Tibial nerve (tissue), 4 donors: ENCODE results near the gene HID1.

Source experiments
- CTCF ChIP-seq, 5 experiments: fragments of 200-600 bp in 3 of 5; fragments of 450-650 bp in 2 of 5; sonication (generic) in 3 of 5; IDR thresholded peaks; one replicate each; pipeline ENCODE4 v1.5.1; 2016 to 2019; ENCODE audit warnings: antibody characterized with exemption in 5 of 5, mild to moderate bottlenecking in 3 of 5, moderate library complexity in 2 of 5
- EP300 ChIP-seq, 2 donors: sonication (generic); formaldehyde crosslinking; IDR thresholded peaks; one replicate each; pipeline ENCODE4 v1.6.1; 2017; ENCODE audit warnings: antibody characterized with exemption in 2 of 2, mild to moderate bottlenecking in 1 of 2
- POLR2A ChIP-seq, 2 donors: fragments of 450-650 bp; IDR thresholded peaks; one replicate each; pipeline ENCODE4 v1.6.1; 2017; ENCODE audit warnings: antibody characterized with exemption in 2 of 2, mild to moderate bottlenecking in 2 of 2, moderate library complexity in 2 of 2

GRCh38 chr17:74987909-74988711 is 15.6 kb upstream of the HID1 start:
- TF ChIP-seq POLR2A (IDR thresholded peaks at IDR 0.05) (peak in 1 of 2 donors; percentile 40), CTCF (IDR thresholded peaks at IDR 0.05) (peak; percentile 24 to 58 (median 45)), EP300 (IDR thresholded peaks at IDR 0.05) (peak in 1 of 2 donors; percentile 67)
